ENCODE data around the gene XPO5. TPM values are rescaled to one million over a fixed set of nuclear protein-coding genes. Genes with fewer than 3 reads are reported as not detected.

The XPO5 gene
- total and polyA plus RNA-seq, 2 experiments from 2014 or later: 28.5 to 95.2 TPM

- TF ChIP-seq REST (IDR thresholded peaks at IDR 0.05; ENCODE audit: unreplicated experiment): no peak
- no peak for TF ChIP-seq NANOG (IDR thresholded peaks at IDR 0.05; ENCODE audit: borderline replicate concordance)
- no peak for TF ChIP-seq CTCF (conservative IDR thresholded peaks at IDR 0.05; ENCODE audit: low read depth in 2 of 2)
- TF ChIP-seq ETS1 (IDR thresholded peaks at IDR 0.05): no peak
- TF ChIP-seq CREB1 (CRISPR knock-in tag; IDR thresholded peaks at IDR 0.05; ENCODE audit: low read depth): no peak
- no peak for TF ChIP-seq JUNB (IDR thresholded peaks at IDR 0.05; ENCODE audit: unreplicated experiment)
- TF ChIP-seq ZNF462 (CRISPR knock-in tag; IDR thresholded peaks at IDR 0.05): no peak
- TF ChIP-seq ZNF114 (CRISPR knock-in tag; IDR thresholded peaks at IDR 0.05): no peak
- TF ChIP-seq ZNF331 (CRISPR knock-in tag; IDR thresholded peaks at IDR 0.05; ENCODE audit: low read depth): no peak
- no peak for TF ChIP-seq EZH2phosphoT487 (IDR thresholded peaks at IDR 0.05; ENCODE audit: unreplicated experiment)
- TF ChIP-seq STAT1 (IDR thresholded peaks at IDR 0.05; ENCODE audit: unreplicated experiment): no peak
- TF ChIP-seq EZH2 (IDR thresholded peaks at IDR 0.05; ENCODE audit: low read depth, unreplicated experiment): no peak
- H3K27ac ChIP-seq (ENCODE audit: low read depth): no peak overlapping the region
- H2AFZ ChIP-seq: no peak overlapping the region
- H3K27me3 ChIP-seq (ENCODE audit: insufficient read depth): no peaks in the 10 kb centered on the region
- H3K9me2 ChIP-seq (ENCODE audit: insufficient read depth): no peaks in the 10 kb centered on the region
- no peak overlapping the region for H3K27ac Mint-ChIP-seq
- no peaks in the 10 kb centered on the region for H3K79me2 ChIP-seq (replicated peaks; ENCODE audit: insufficient read depth)
- H3K4me3 Mint-ChIP-seq: no peak overlapping the region
- no peak overlapping the region for H3K4me3 ChIP-seq
- no peaks in the 10 kb centered on the region for H3K4me1 ChIP-seq (ENCODE audit: insufficient read depth)
- DNase-seq (ENCODE audit: low spot score) (no peak), ATAC-seq (no peak)
- peaks cover 77% of the 10 kb centered on the region for H3K36me3 Mint-ChIP-seq (ENCODE audit: low read depth)
- no peaks in the 10 kb centered on the region for H3K4me1 Mint-ChIP-seq
- peaks cover 1% of the 10 kb centered on the region for H3K27me3 Mint-ChIP-seq (ENCODE audit: insufficient read depth, low read depth, poor library complexity)
- H3K4me2 ChIP-seq: no peak overlapping the region
- H3F3A ChIP-seq (replicated peaks; ENCODE audit: low read depth): 0 out of 2 replicates have a peak, but pooled peaks cover 5% of the 10 kb centered on the region
- peaks cover 65% of the 10 kb centered on the region for H3K36me3 ChIP-seq (ENCODE audit: insufficient read depth)
- no peaks in the 10 kb centered on the region for H3K9me3 Mint-ChIP-seq
- peaks cover 13% of the 10 kb centered on the region for H4K20me1 ChIP-seq (replicated peaks; ENCODE audit: insufficient read depth)
These were observed 35.3 kb downstream of the XPO5 start for GRCh38 chr6:43540507-43540906.
